Neural cell (in vitro differentiated cells): ENCODE results near the gene NF2.

Source experiments
- EZH2 ChIP-seq: fragments of 200-600, 300-800 bp; shearing (Covaris generic), sonication (generic); IDR thresholded peaks from 2 replicates; pipeline ENCODE4 v1.6.1; 2014; ENCODE audit warnings: antibody characterized with exemption, low read length, borderline replicate concordance, mild to moderate bottlenecking; ENCODE audit not compliant: insufficient read depth, poor library complexity, severe bottlenecking
- POLR2AphosphoS5 ChIP-seq: IDR thresholded peaks from 2 replicates; pipeline ENCODE4 v1.6.1; 2012
- TF ChIP-seq, protein P1 (sequence below): fragments of 450-650 bp; IDR thresholded peaks from 2 replicates; pipeline ENCODE4 v1.5.1; 2014; ENCODE audit warnings: antibody characterized with exemption, mild to moderate bottlenecking, moderate library complexity; ENCODE audit not compliant: poor library complexity, severe bottlenecking
- TF ChIP-seq, protein P2 (sequence below): IDR thresholded peaks from 2 replicates; pipeline ENCODE4 v1.6.1; 2012; ENCODE audit warnings: borderline replicate concordance

DNA sequence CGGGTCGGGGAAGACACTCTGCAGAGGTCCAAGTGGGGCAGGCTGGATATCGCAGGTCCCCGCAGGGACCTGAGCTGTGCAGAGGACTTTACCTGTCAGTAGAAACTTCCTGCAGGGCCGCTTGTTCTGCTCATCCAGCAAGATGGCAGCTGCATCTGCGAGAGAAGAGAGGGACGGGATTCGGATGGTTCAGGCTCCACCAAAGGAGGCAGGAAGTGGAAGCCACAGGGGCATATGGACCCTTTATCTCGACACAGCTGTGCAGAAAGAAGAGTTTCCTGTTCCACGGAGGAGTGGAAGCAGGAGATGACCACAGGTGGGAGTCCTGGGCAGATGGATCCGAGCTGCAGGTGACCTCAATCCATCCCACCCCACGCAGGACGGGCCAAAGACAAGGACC lies 138.9 kb downstream of the NF2 start:
- TF ChIP-seq EZH2 (no peak), POLR2AphosphoS5 (no peak)
- TF ChIP-seq, protein P1, sequence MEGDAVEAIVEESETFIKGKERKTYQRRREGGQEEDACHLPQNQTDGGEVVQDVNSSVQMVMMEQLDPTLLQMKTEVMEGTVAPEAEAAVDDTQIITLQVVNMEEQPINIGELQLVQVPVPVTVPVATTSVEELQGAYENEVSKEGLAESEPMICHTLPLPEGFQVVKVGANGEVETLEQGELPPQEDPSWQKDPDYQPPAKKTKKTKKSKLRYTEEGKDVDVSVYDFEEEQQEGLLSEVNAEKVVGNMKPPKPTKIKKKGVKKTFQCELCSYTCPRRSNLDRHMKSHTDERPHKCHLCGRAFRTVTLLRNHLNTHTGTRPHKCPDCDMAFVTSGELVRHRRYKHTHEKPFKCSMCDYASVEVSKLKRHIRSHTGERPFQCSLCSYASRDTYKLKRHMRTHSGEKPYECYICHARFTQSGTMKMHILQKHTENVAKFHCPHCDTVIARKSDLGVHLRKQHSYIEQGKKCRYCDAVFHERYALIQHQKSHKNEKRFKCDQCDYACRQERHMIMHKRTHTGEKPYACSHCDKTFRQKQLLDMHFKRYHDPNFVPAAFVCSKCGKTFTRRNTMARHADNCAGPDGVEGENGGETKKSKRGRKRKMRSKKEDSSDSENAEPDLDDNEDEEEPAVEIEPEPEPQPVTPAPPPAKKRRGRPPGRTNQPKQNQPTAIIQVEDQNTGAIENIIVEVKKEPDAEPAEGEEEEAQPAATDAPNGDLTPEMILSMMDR = no peak
- TF ChIP-seq, protein P2, sequence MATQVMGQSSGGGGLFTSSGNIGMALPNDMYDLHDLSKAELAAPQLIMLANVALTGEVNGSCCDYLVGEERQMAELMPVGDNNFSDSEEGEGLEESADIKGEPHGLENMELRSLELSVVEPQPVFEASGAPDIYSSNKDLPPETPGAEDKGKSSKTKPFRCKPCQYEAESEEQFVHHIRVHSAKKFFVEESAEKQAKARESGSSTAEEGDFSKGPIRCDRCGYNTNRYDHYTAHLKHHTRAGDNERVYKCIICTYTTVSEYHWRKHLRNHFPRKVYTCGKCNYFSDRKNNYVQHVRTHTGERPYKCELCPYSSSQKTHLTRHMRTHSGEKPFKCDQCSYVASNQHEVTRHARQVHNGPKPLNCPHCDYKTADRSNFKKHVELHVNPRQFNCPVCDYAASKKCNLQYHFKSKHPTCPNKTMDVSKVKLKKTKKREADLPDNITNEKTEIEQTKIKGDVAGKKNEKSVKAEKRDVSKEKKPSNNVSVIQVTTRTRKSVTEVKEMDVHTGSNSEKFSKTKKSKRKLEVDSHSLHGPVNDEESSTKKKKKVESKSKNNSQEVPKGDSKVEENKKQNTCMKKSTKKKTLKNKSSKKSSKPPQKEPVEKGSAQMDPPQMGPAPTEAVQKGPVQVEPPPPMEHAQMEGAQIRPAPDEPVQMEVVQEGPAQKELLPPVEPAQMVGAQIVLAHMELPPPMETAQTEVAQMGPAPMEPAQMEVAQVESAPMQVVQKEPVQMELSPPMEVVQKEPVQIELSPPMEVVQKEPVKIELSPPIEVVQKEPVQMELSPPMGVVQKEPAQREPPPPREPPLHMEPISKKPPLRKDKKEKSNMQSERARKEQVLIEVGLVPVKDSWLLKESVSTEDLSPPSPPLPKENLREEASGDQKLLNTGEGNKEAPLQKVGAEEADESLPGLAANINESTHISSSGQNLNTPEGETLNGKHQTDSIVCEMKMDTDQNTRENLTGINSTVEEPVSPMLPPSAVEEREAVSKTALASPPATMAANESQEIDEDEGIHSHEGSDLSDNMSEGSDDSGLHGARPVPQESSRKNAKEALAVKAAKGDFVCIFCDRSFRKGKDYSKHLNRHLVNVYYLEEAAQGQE = no peak
